Panc1 (cell line): ENCODE data around the gene LRRC49. TPM values are rescaled to one million over a fixed set of nuclear protein-coding genes. Genes with fewer than 3 reads are reported as not detected.

Experiments used
- ATAC-seq: fragments of 200-7000 bp; cut with Tn5 transposase; 2 replicates; pipeline ENCODE4 v1.9.1; 2020; ENCODE audit warnings: mild to moderate bottlenecking, moderate library complexity
- BruUV-seq: library from RNA; stranded (reverse); fragments of 400-500 nt; replicated peaks from 2 replicates; lab custom pipeline; 2021; lab: Mats Ljungman, UMichigan
- CTCF ChIA-PET: fragments of 300-600 bp; sonication (Branson Sonifier 250); formaldehyde crosslinking; loops from one replicate; lab custom pipeline; 2022; ENCODE audit warnings: antibody characterized with exemption; lab: Charles Lee
- POLR2A ChIA-PET: fragments of 300-600 bp; sonication (Branson Sonifier 250); formaldehyde crosslinking; loops from one replicate; lab custom pipeline; 2022; ENCODE audit warnings: antibody characterized with exemption; lab: Charles Lee
- DNase-seq: peaks from one replicate; pipeline ENCODE4 v3.0.0-alpha.2; 2010; ENCODE audit warnings: low read depth, low spot score
- H3K27ac ChIP-seq: 2 replicates; pipeline ENCODE4 v1.5.1; 2011; ENCODE audit warnings: mild to moderate bottlenecking, low read length, inconsistent platforms
- H3K27me3 ChIP-seq: fragments of 200-500 bp; sonication (Bioruptor generic); 2 replicates; pipeline ENCODE4 v1.6.0; 2014; ENCODE audit warnings: low read length, inconsistent platforms; ENCODE audit not compliant: control insufficient read depth, insufficient read depth
- H3K36me3 ChIP-seq: fragments of 200-500 bp; sonication (Bioruptor generic); 2 replicates; pipeline ENCODE4 v1.5.1; 2014; ENCODE audit warnings: inconsistent platforms, mild to moderate bottlenecking, low read length, moderate library complexity; ENCODE audit not compliant: control insufficient read depth, insufficient read depth
- H3K4me1 ChIP-seq: 2 replicates; pipeline ENCODE4 v1.5.1; 2011; ENCODE audit warnings: inconsistent platforms, mild to moderate bottlenecking, low read length, moderate library complexity; ENCODE audit not compliant: control insufficient read depth, insufficient read depth
- H3K4me3 ChIP-seq, 2 experiments: 2 replicates each; pipeline ENCODE4 v1.5.1; 2011 to 2012; ENCODE audit warnings: low read depth in 2 of 2, low read length in 2 of 2, mild to moderate bottlenecking in 2 of 2, inconsistent platforms in 1 of 2, moderate library complexity in 1 of 2
- H3K9me3 ChIP-seq: fragments of 200-500 bp; sonication (Bioruptor generic); 2 replicates; pipeline ENCODE4 v1.5.1; 2014; ENCODE audit warnings: low read depth, mild to moderate bottlenecking, inconsistent platforms, low read length, moderate library complexity; ENCODE audit not compliant: control insufficient read depth, insufficient read depth
- CTCF ChIP-seq: fragments of 450-650 bp; IDR thresholded peaks from 2 replicates; pipeline ENCODE4 v1.5.1; 2017; ENCODE audit warnings: mild to moderate bottlenecking
- POLR2AphosphoS5 ChIP-seq: IDR thresholded peaks from 2 replicates; pipeline ENCODE4 v1.6.1; 2012; ENCODE audit warnings: mild to moderate bottlenecking, low read depth, low read length, moderate library complexity
- SIN3A ChIP-seq: IDR thresholded peaks from 2 replicates; pipeline ENCODE4 v1.6.1; 2012; ENCODE audit warnings: low read depth, mild to moderate bottlenecking, low read length, moderate library complexity, borderline replicate concordance; ENCODE audit not compliant: insufficient read depth
- TCF7L2 ChIP-seq: IDR thresholded peaks from 2 replicates; pipeline ENCODE4 v1.6.1; 2011; ENCODE audit warnings: mild to moderate bottlenecking, low read depth, low read length, inconsistent platforms
- in situ Hi-C: cut with HindIII; loops from 2 replicates; pipeline ENCODE4 v1.10.0; 2016; ENCODE audit warnings: low sequenced_read_pairs, low pct_unique_long_range_greater_than_20kb
- intact Hi-C: fragments of 100-400 bp; cut with micrococcal nuclease; formaldehyde crosslinking; loops from one replicate; pipeline ENCODE4 v1.10.0; 2022; ENCODE audit not compliant: unreplicated experiment
- total RNA-seq: library from RNA; stranded (reverse); gene quantifications from one replicate; pipeline ENCODE4 v1.2.1, GENCODE V29; 2021; ENCODE audit not compliant: unreplicated experiment
- TF ChIP-seq, protein P1 (sequence below), 2 experiments: IDR thresholded peaks; 2 replicates each; pipeline ENCODE4 v1.6.1; 2011 to 2012; ENCODE audit warnings: low read depth in 2 of 2, control low read depth in 1 of 2, low read length in 1 of 2, mild to moderate bottlenecking in 1 of 2, moderate library complexity in 1 of 2; ENCODE audit not compliant: insufficient read depth in 1 of 2

Gene LRRC49
- total RNA-seq, 1 experiment from 2014 or later, result 8.3 TPM

DNA sequence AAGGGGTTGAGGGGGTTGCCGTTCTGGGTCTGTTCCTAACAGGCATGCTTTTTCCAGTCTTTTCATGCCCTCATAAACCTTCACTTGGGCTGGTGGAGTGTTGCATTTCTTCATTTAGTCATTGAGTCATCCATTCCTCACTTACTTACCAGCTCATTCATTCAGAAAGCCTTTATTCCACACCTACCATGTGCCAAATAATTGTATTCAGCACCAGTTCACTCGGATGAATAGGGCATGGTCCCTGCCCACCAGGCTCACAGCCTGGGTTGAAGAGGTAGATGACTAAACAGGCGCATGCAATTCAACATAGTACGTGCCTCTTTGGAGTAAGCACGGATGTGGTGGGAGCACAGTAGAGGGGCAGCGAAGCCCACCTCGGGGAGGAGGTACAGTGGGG is 187.5 kb downstream of the LRRC49 start:
- H3K27ac ChIP-seq, result peak overlapping the region; percentile 86
- no peaks in the 10 kb centered on the region for H3K36me3 ChIP-seq
- ChIA-PET POLR2A (no interaction called here), CTCF (no interaction called here)
- no peak for DNase-seq
- peaks cover 24% of the 10 kb centered on the region for H3K4me1 ChIP-seq
- H3K9me3 ChIP-seq, result no peaks in the 10 kb centered on the region
- no peaks in the 10 kb centered on the region for H3K27me3 ChIP-seq
- no peak overlapping the region for H3K4me3 ChIP-seq
- no TSS peak for BruUV-seq
- in situ Hi-C loops, result no loop called here
- intact Hi-C loops, result no loop called here
- no peak for ATAC-seq
- TF ChIP-seq POLR2AphosphoS5 (no peak), SIN3A (no peak), CTCF (no peak), TCF7L2 (no peak)
- TF ChIP-seq, protein P1, sequence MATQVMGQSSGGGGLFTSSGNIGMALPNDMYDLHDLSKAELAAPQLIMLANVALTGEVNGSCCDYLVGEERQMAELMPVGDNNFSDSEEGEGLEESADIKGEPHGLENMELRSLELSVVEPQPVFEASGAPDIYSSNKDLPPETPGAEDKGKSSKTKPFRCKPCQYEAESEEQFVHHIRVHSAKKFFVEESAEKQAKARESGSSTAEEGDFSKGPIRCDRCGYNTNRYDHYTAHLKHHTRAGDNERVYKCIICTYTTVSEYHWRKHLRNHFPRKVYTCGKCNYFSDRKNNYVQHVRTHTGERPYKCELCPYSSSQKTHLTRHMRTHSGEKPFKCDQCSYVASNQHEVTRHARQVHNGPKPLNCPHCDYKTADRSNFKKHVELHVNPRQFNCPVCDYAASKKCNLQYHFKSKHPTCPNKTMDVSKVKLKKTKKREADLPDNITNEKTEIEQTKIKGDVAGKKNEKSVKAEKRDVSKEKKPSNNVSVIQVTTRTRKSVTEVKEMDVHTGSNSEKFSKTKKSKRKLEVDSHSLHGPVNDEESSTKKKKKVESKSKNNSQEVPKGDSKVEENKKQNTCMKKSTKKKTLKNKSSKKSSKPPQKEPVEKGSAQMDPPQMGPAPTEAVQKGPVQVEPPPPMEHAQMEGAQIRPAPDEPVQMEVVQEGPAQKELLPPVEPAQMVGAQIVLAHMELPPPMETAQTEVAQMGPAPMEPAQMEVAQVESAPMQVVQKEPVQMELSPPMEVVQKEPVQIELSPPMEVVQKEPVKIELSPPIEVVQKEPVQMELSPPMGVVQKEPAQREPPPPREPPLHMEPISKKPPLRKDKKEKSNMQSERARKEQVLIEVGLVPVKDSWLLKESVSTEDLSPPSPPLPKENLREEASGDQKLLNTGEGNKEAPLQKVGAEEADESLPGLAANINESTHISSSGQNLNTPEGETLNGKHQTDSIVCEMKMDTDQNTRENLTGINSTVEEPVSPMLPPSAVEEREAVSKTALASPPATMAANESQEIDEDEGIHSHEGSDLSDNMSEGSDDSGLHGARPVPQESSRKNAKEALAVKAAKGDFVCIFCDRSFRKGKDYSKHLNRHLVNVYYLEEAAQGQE (IDR thresholded peaks at IDR 0.05; ENCODE audit: insufficient read depth in 1 of 2, low read depth in 2 of 2, low read length in 1 of 2), result no peak

DNA sequence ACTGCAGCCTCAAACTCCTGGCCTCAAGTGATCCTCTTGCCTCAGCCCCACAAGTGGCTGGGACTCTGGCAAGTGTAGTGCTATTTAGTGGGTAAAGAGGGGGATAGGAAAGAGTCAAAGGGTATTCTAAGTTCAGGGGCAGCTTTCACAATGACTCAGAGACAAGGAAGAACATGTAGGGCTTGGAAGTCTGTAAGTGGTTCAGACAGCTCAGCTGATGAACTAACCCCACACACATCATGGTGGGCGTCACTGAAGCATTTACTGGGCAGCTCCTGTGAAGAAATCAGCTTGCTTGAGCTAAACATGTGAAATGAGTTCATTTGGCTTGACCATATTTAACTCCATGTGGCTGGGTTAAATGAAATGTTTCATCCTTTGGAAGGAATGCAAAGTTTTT is 188.1 kb downstream of the LRRC49 start:
- in situ Hi-C loops, result no loop called here
- BruUV-seq, result no TSS peak
- no peaks in the 10 kb centered on the region for H3K36me3 ChIP-seq
- ChIA-PET CTCF (no interaction called here), POLR2A (no interaction called here)
- no peaks in the 10 kb centered on the region for H3K9me3 ChIP-seq
- H3K27me3 ChIP-seq, result no peaks in the 10 kb centered on the region
- H3K27ac ChIP-seq, result peak overlapping the region; percentile 86
- no peak overlapping the region for H3K4me3 ChIP-seq
- no peak for DNase-seq
- H3K4me1 ChIP-seq, result peaks cover 24% of the 10 kb centered on the region
- TF ChIP-seq, protein P1 (IDR thresholded peaks at IDR 0.05; ENCODE audit: insufficient read depth in 1 of 2, low read depth in 2 of 2, low read length in 1 of 2), result no peak
- TF ChIP-seq CTCF (no peak), SIN3A (no peak), TCF7L2 (no peak), POLR2AphosphoS5 (no peak)
- no peak for ATAC-seq
- intact Hi-C loops, result no loop called here
